Natural killer cell (primary cell): ENCODE data around the gene NANOS3. TPM values are rescaled to one million over a fixed set of nuclear protein-coding genes. Genes with fewer than 3 reads are reported as not detected.

Experiments
- ATAC-seq, 3 donors: fragments of 150-1000 bp in 2 of 3; fragments of 200-7000 bp in 1 of 3; cut with Tn5 transposase; 1 replicate in 1 of 3; 2 replicates in 2 of 3; pipeline ENCODE4 v1.10.0; 2021; ENCODE audit warnings: mild to moderate bottlenecking in 2 of 3, moderate library complexity in 2 of 3
- DNase-seq, 2 donors: peaks; one replicate each; pipeline versions ENCODE4 v3.0.0 to v3.0.0-alpha.2; 2013 to 2021; ENCODE audit warnings: mixed read lengths in 1 of 2
- H3K27ac ChIP-seq: one replicate; pipeline ENCODE4 v1.5.1; 2013; ENCODE audit warnings: mild to moderate bottlenecking, low read length
- H3K27me3 ChIP-seq: one replicate; pipeline ENCODE4 v1.6.1; 2013; ENCODE audit warnings: low read length; ENCODE audit not compliant: control insufficient read depth, insufficient read depth
- H3K36me3 ChIP-seq: one replicate; pipeline ENCODE4 v1.6.1; 2013; ENCODE audit warnings: low read length; ENCODE audit not compliant: control insufficient read depth, insufficient read depth
- H3K4me1 ChIP-seq: one replicate; pipeline ENCODE4 v1.6.1; 2013; ENCODE audit warnings: low read length; ENCODE audit not compliant: control insufficient read depth, insufficient read depth
- H3K4me3 ChIP-seq: one replicate; pipeline ENCODE4 v1.5.1; 2013; ENCODE audit warnings: low read length
- H3K9me3 ChIP-seq: one replicate; pipeline ENCODE4 v1.6.1; 2013; ENCODE audit warnings: low read length; ENCODE audit not compliant: control insufficient read depth, insufficient read depth
- H3K27ac Mint-ChIP-seq, 2 donors: one replicate each; pipeline ENCODE4 v1.8.0; 2022; ENCODE audit warnings: mild to moderate bottlenecking in 2 of 2, mixed read lengths in 2 of 2, moderate library complexity in 1 of 2
- H3K27me3 Mint-ChIP-seq, 2 donors: one replicate each; pipeline ENCODE4 v1.8.0; 2022; ENCODE audit warnings: low read depth in 2 of 2, mixed read lengths in 2 of 2
- H3K36me3 Mint-ChIP-seq: one replicate; pipeline ENCODE4 v1.8.0; 2022; ENCODE audit warnings: mixed read lengths
- H3K4me1 Mint-ChIP-seq, 2 donors: one replicate each; pipeline ENCODE4 v1.8.0; 2022; ENCODE audit warnings: mixed read lengths in 2 of 2
- H3K4me3 Mint-ChIP-seq: one replicate; pipeline ENCODE4 v1.8.0; 2022; ENCODE audit warnings: mild to moderate bottlenecking, moderate library complexity, mixed read lengths
- H3K9me3 Mint-ChIP-seq, 2 donors: one replicate each; pipeline ENCODE4 v1.8.0; 2022; ENCODE audit warnings: mixed read lengths in 2 of 2
- WGBS: methylation state at CpG from one replicate; pipeline ENCODE4 v1.1.7; 2013; ENCODE audit warnings: missing lambda C conversion rate; ENCODE audit not compliant: insufficient coverage; 5-methylcytosine and 5-hydroxymethylcytosine counted together
- intact Hi-C: fragments of 100-400 bp; cut with micrococcal nuclease; formaldehyde crosslinking; loops from one replicate; pipeline ENCODE4 v1.14.2; 2022
- total RNA-seq, 4 donors: library from RNA; stranded (reverse); fragments of 120-200 nt in 1 of 4; gene quantifications; one replicate each; pipeline versions ENCODE4 v1.2.3 to v1.2.4, GENCODE V29; 2013 to 2022
- TF ChIP-seq, protein P1 (sequence below): fragments of 200-600 bp; IDR thresholded peaks from one replicate; pipeline ENCODE4 v1.8.0; 2022; ENCODE audit warnings: antibody characterized with exemption

NANOS3 gene
- total RNA-seq, 3 donors from 2014 or later (not counting 1 experiment from before 2014, with no cell fraction given), result 2.6 to 6.3 (median 3.0) TPM

DNA sequence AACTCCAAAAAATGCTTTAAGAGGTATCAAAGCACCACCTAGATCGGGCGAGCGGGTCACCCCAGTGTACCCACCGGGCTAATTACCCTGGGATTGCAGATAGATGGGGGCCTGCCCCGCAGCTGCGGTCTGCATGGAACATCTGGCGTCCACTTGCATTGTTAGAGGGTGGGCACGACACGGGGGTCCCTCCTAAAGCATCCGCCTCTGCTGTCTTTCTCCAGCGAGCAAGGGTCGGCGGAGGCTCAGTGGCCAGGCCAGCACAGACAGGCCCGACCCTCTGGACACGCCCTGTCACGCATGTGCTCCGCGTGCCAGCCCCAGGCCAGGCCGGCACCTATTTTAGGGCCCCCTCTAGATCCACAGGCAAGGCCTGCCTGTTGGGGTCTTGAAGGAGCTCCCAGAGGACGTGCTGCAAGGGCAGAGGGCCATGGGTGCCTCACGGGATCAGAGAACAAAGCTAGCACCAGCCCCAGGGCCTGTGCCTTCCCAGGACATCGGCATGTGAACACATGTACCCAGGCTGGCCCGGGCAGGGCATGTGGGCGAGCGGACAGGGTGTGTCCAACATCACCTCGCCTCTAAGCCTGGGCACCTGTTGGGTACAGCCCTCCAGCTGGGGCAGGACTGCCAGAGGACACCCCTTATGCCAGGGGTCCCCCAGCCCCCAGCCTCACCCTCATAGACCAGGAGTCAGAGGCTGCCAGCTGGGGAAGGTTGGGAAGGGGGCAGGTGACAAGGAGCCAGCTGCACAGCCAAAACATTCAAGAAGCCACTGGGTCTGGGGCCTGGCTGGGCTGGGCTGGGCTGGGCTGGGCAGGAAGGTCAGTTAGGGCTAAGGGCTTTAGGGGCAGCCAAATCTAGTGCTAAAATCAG is 35.6 kb upstream of the NANOS3 start:
- DNase-seq, result peak; percentile 62 to 64
- H3K9me3 Mint-ChIP-seq, result no peaks in the 10 kb centered on the region
- intact Hi-C loops, result no loop called here
- H3K27me3 ChIP-seq, result no peaks in the 10 kb centered on the region
- WGBS, result 43% methylated on average over 26 of the region's 26 CpGs
- peaks cover 3% of the 10 kb centered on the region for H3K36me3 ChIP-seq
- no peaks in the 10 kb centered on the region for H3K9me3 ChIP-seq
- TF ChIP-seq, protein P1, sequence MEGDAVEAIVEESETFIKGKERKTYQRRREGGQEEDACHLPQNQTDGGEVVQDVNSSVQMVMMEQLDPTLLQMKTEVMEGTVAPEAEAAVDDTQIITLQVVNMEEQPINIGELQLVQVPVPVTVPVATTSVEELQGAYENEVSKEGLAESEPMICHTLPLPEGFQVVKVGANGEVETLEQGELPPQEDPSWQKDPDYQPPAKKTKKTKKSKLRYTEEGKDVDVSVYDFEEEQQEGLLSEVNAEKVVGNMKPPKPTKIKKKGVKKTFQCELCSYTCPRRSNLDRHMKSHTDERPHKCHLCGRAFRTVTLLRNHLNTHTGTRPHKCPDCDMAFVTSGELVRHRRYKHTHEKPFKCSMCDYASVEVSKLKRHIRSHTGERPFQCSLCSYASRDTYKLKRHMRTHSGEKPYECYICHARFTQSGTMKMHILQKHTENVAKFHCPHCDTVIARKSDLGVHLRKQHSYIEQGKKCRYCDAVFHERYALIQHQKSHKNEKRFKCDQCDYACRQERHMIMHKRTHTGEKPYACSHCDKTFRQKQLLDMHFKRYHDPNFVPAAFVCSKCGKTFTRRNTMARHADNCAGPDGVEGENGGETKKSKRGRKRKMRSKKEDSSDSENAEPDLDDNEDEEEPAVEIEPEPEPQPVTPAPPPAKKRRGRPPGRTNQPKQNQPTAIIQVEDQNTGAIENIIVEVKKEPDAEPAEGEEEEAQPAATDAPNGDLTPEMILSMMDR, result no peak
- peaks cover 89% of the 10 kb centered on the region for H3K4me1 ChIP-seq
- H3K36me3 Mint-ChIP-seq, result no peaks in the 10 kb centered on the region
- ATAC-seq, result no peak
- H3K27ac ChIP-seq, result peak overlapping the region; percentile 94
- H3K4me3 Mint-ChIP-seq, result peak overlapping the region; percentile 93
- no peaks in the 10 kb centered on the region for H3K27me3 Mint-ChIP-seq
- peak overlapping the region; percentile 69 for H3K4me3 ChIP-seq
- peak overlapping the region; percentile 99 to 100 for H3K27ac Mint-ChIP-seq
- peaks cover 62 to 80% of the 10 kb centered on the region in 2 donors for H3K4me1 Mint-ChIP-seq

DNA sequence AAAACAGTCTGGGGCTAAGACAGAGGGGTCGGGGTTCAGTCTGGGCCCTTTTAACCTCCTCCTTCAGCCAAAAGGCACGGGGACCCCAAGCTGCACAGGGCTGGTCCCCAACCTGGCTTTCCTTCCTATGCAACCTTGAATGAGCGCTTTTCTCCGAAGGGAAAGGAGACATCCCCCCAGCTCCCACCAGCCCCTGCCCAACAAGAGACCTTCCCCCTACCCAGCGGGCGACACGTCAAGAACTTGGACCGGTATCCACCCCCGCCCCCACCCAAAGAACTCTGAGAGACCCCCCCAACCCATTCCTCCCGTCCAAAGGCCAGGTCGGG is 35.0 kb upstream of the NANOS3 start:
- intact Hi-C loops, result no loop called here
- peak overlapping the region; percentile 94 for H3K27ac ChIP-seq
- TF ChIP-seq, protein P1, result no peak

DNA sequence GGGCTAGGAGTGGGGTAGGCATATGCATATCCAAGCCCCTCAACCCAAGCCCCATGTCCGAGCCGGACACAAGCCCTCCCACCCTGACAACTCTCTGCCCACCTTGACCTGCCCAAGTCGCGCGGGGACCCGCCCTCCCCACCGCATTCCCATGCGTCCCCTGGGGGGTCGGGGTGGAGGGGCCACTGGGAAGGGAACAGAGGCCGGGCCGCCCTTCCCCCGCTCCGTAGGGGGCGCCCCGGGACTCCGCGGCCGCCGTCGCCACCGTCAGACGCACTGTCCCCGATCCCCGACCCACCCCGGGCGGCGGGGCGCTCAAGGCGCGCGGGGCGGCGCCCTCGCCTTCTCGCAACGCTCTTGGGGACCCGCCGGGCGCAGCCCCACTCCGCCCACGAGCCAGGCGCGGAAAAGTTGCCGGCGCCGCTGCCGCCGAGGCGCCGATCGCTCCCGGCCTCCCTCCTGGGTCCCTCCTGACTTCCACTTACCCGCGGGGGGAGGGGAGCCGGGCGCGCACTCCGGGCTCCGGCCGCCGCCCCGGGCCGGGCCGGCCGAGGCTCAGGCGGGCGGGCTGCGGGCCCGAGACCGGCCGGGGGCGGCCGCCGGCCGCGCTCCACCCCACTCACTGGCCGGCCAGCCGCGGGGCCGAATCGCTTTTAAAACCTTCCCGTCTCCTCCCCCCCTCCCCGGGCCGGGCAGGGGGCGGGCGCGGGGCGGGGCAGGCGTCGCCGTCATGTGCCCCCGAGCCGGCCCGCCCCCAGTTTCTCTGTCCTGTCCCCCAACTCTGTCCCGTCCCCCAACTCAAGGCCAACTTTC is 34.4 kb upstream of the NANOS3 start:
- TF ChIP-seq, protein P1, result no peak
- under 1% methylated on average over 95 of the region's 95 CpGs for WGBS
- H3K4me1 ChIP-seq, result peaks cover 89% of the 10 kb centered on the region
- peaks cover 60 to 78% of the 10 kb centered on the region in 2 donors for H3K4me1 Mint-ChIP-seq
- H3K36me3 ChIP-seq, result no peaks in the 10 kb centered on the region
- intact Hi-C loops, result no loop called here
- peak; percentile 82 for DNase-seq
- H3K27ac ChIP-seq, result peak overlapping the region; percentile 96
- H3K4me3 Mint-ChIP-seq, result peak overlapping the region; percentile 93
- H3K27me3 ChIP-seq, result no peaks in the 10 kb centered on the region
- peak overlapping the region; percentile 99 to 100 for H3K27ac Mint-ChIP-seq
- ATAC-seq, result peak; percentile 10 to 39 (median 29)
- peak overlapping the region; percentile 69 for H3K4me3 ChIP-seq
- H3K27me3 Mint-ChIP-seq, result no peaks in the 10 kb centered on the region
- no peaks in the 10 kb centered on the region for H3K36me3 Mint-ChIP-seq
- no peaks in the 10 kb centered on the region for H3K9me3 Mint-ChIP-seq
- no peaks in the 10 kb centered on the region for H3K9me3 ChIP-seq

More for the DNA sequence above, 35.0 kb upstream of the NANOS3 start:
- no peak for ATAC-seq
- Histone ChIP-seq H3K36me3 (no peaks in the 10 kb centered on the region), H3K9me3 (no peaks in the 10 kb centered on the region), H3K4me1 (peaks cover 89% of the 10 kb centered on the region), H3K27me3 (no peaks in the 10 kb centered on the region), H3K4me3 (peak overlapping the region; percentile 69)
- Mint-ChIP-seq H3K36me3 (no peaks in the 10 kb centered on the region), H3K4me1 (peaks cover 64 to 80% of the 10 kb centered on the region in 2 donors), H3K9me3 (no peaks in the 10 kb centered on the region), H3K27ac (peak overlapping the region; percentile 99 to 100), H3K27me3 (no peaks in the 10 kb centered on the region), H3K4me3 (peak overlapping the region; percentile 93)
- 3% methylated on average over 7 of the region's 11 CpGs for WGBS
- peak; percentile 50 to 62 for DNase-seq
